Endometrial microvascular endothelial cells (primary cell): ENCODE data around the gene TMEM132C. TPM values are rescaled to one million over a fixed set of nuclear protein-coding genes. Genes with fewer than 3 reads are reported as not detected.

Source experiments
- in situ Hi-C: cut with HindIII; loops from 2 replicates; pipeline ENCODE4 v1.10.0; 2017; ENCODE audit warnings: low sequenced_read_pairs, low pct_unique_long_range_greater_than_20kb; ENCODE audit errors: inconsistent ontology term
- total RNA-seq: library from RNA; depleted of rRNA; stranded (reverse); fragments of >200 nt; gene quantifications from one replicate; pipeline ENCODE4 v1.2.3, GENCODE V29; 2015; ENCODE audit errors: inconsistent ontology term

Gene TMEM132C
- total RNA-seq, 1 donor from 2014 or later = not detected

- in situ Hi-C loops = no loop called here
Measured at GRCh38 chr12:128519426-128519825, 252.5 kb downstream of the TMEM132C start.

- in situ Hi-C loops = no loop called here
Measured at GRCh38 chr12:128521981-128522380, 255.0 kb downstream of the TMEM132C start.

- in situ Hi-C loops = no loop called here
Measured at GRCh38 chr12:128524439-128524838, 257.5 kb downstream of the TMEM132C start.

GRCh38 chr12:128531170-128531569 lies 264.2 kb downstream of the TMEM132C start:
- in situ Hi-C loops = no loop called here

GRCh38 chr12:128534906-128535305 lies 267.9 kb downstream of the TMEM132C start:
- in situ Hi-C loops = no loop called here

GRCh38 chr12:128536810-128537209 lies 269.8 kb downstream of the TMEM132C start:
- in situ Hi-C loops = no loop called here

GRCh38 chr12:128537668-128538067 lies 270.7 kb downstream of the TMEM132C start:
- in situ Hi-C loops = no loop called here

- in situ Hi-C loops = no loop called here
Measured at GRCh38 chr12:128542844-128543243, 275.9 kb downstream of the TMEM132C start.

- in situ Hi-C loops = no loop called here
Measured at GRCh38 chr12:128543460-128543859, 276.5 kb downstream of the TMEM132C start.

GRCh38 chr12:128543971-128544370 lies 277.0 kb downstream of the TMEM132C start:
- in situ Hi-C loops = no loop called here

GRCh38 chr12:128548949-128549348 lies 282.0 kb downstream of the TMEM132C start:
- in situ Hi-C loops = no loop called here

GRCh38 chr12:128549601-128550218 lies 282.7 kb downstream of the TMEM132C start:
- in situ Hi-C loops = no loop called here

- in situ Hi-C loops = no loop called here
Measured at GRCh38 chr12:128551266-128551665, 284.3 kb downstream of the TMEM132C start.

GRCh38 chr12:128554546-128555304 lies 287.8 kb downstream of the TMEM132C start:
- in situ Hi-C loops = no loop called here

- in situ Hi-C loops = no loop called here
Measured at GRCh38 chr12:128557231-128557630, 290.3 kb downstream of the TMEM132C start.

GRCh38 chr12:128564956-128565355 lies 298.0 kb downstream of the TMEM132C start:
- in situ Hi-C loops = no loop called here

GRCh38 chr12:128567730-128568129 lies 300.8 kb downstream of the TMEM132C start:
- in situ Hi-C loops = no loop called here

- in situ Hi-C loops = no loop called here
Measured at GRCh38 chr12:128570191-128571065, 303.5 kb downstream of the TMEM132C start.

GRCh38 chr12:128571906-128572810 lies 305.2 kb downstream of the TMEM132C start:
- in situ Hi-C loops = no loop called here
